Cardiac muscle cell (in vitro differentiated cells and primary cell): ENCODE data around the gene EFHC1. TPM values are rescaled to one million over a fixed set of nuclear protein-coding genes. Genes with fewer than 3 reads are reported as not detected.

Experiments used
- DNase-seq, 2 donors: peaks; one replicate each; pipeline versions ENCODE4 v3.0.0 to v3.0.0-alpha.2; 2010 to 2017; ENCODE audit warnings: low read depth in 1 of 2, low spot score in 1 of 2
- H3K27ac ChIP-seq: fragments of 200-600 bp; sonication (generic); 2 replicates; pipeline ENCODE4 v1.5.1; 2016
- H3K27me3 ChIP-seq: fragments of 200-600 bp; sonication (generic); 2 replicates; pipeline ENCODE4 v1.6.0; 2016; ENCODE audit warnings: control low read depth
- H3K36me3 ChIP-seq: fragments of 200-600 bp; sonication (generic); 2 replicates; pipeline ENCODE4 v1.5.1; 2016; ENCODE audit warnings: control low read depth
- H3K4me1 ChIP-seq: fragments of 200-600 bp; sonication (generic); 2 replicates; pipeline ENCODE4 v1.8.1; 2017; ENCODE audit warnings: low read depth, mild to moderate bottlenecking, mixed run types
- H3K4me3 ChIP-seq: fragments of 200-600 bp; sonication (generic); 2 replicates; pipeline ENCODE4 v1.5.1; 2016; ENCODE audit warnings: mild to moderate bottlenecking
- H3K9me3 ChIP-seq: fragments of 200-600 bp; sonication (generic); 2 replicates; pipeline ENCODE4 v1.5.1; 2017; ENCODE audit warnings: low read depth, mild to moderate bottlenecking, control low read depth
- CTCF ChIP-seq: IDR thresholded peaks from 2 replicates; pipeline ENCODE4 v1.5.1; 2012; ENCODE audit warnings: low read depth, mild to moderate bottlenecking, low read length
- polyA plus RNA-seq: library from polyadenylated mRNA; unstranded; fragments of >200 nt; fragmentation: Nextera tagmentation; extraction: Ambion mirVana; gene quantifications from 2 replicates; pipeline ENCODE4 v1.2.1, GENCODE V29; 2016
- total RNA-seq: library from RNA; depleted of rRNA; stranded (reverse); fragments of >200 nt; gene quantifications from 2 replicates; pipeline ENCODE4 v1.2.3, GENCODE V29; 2016

Gene EFHC1
- total and polyA plus RNA-seq, 2 experiments from 2014 or later, result 21.0 to 22.7 TPM

GRCh38 chr6:52553719-52554118, 133.6 kb downstream of the EFHC1 start:
- peaks cover 25% of the 10 kb centered on the region for H3K4me1 ChIP-seq
- H3K27me3 ChIP-seq, result no peaks in the 10 kb centered on the region
- DNase-seq, result no peak
- no peak for TF ChIP-seq CTCF
- H3K9me3 ChIP-seq, result no peaks in the 10 kb centered on the region
- no peak overlapping the region for H3K27ac ChIP-seq
- no peaks in the 10 kb centered on the region for H3K36me3 ChIP-seq
- no peak overlapping the region for H3K4me3 ChIP-seq

DNA sequence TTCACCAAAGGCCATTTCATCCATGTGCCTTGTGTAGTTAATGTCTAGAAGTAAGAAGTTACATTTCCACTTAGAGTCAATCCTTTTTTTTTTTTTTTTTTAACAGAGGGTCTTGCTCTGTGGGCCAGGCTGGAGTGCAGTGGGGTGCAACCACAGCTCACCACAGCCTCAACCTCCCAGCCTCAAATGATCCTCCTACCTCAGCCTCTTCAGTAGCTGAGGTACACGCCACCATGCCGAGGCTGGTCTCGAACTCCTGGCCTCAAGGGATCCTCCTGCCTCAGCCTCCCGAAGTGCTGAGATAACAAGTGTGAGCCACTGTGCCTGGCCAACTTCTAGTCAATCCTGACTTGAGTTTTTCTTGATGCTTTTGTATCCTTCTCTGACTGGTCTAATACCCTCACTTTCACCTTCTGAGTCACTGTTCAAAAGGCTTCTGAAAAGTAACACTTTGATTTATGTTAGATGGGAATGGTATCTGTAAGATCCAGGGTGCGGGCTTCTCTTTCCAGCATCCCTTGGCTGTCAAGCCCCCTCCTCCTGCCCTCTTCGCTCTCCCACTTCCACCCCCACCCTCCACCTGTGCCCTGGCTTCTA, 134.6 kb downstream of the EFHC1 start:
- TF ChIP-seq CTCF, result no peak
- no peak overlapping the region for H3K4me3 ChIP-seq
- no peaks in the 10 kb centered on the region for H3K9me3 ChIP-seq
- no peaks in the 10 kb centered on the region for H3K27me3 ChIP-seq
- no peak overlapping the region for H3K27ac ChIP-seq
- peaks cover 25% of the 10 kb centered on the region for H3K4me1 ChIP-seq
- H3K36me3 ChIP-seq, result no peaks in the 10 kb centered on the region
- DNase-seq, result no peak

GRCh38 chr6:52555518-52556233, 135.5 kb downstream of the EFHC1 start:
- Histone ChIP-seq H3K4me3 (no peak overlapping the region), H3K27ac (no peak overlapping the region), H3K4me1 (peaks cover 25% of the 10 kb centered on the region), H3K9me3 (no peaks in the 10 kb centered on the region), H3K27me3 (no peaks in the 10 kb centered on the region), H3K36me3 (no peaks in the 10 kb centered on the region)
- no peak for TF ChIP-seq CTCF
- DNase-seq, result no peak

- H3K4me1 ChIP-seq, result peaks cover 10% of the 10 kb centered on the region
- H3K27ac ChIP-seq, result peak overlapping the region; percentile 55
- no peak for TF ChIP-seq CTCF
- peak in 1 of 2 donors; percentile 58 for DNase-seq
- H3K27me3 ChIP-seq, result no peaks in the 10 kb centered on the region
- no peaks in the 10 kb centered on the region for H3K9me3 ChIP-seq
- no peak overlapping the region for H3K4me3 ChIP-seq
- H3K36me3 ChIP-seq, result no peaks in the 10 kb centered on the region
These were observed 137.5 kb downstream of the EFHC1 start for GRCh38 chr6:52557389-52558265.

- DNase-seq, result peak in 1 of 2 donors; percentile 62
- H3K27ac ChIP-seq, result peak overlapping the region; percentile 55
- no peaks in the 10 kb centered on the region for H3K9me3 ChIP-seq
- H3K4me1 ChIP-seq, result peaks cover 10% of the 10 kb centered on the region
- no peaks in the 10 kb centered on the region for H3K36me3 ChIP-seq
- H3K4me3 ChIP-seq, result no peak overlapping the region
- H3K27me3 ChIP-seq, result no peaks in the 10 kb centered on the region
- no peak for TF ChIP-seq CTCF
These were observed 138.3 kb downstream of the EFHC1 start for GRCh38 chr6:52558266-52559000.
